Measurements from ENCODE around the gene NTNG1. TPM values are rescaled to one million over a fixed set of nuclear protein-coding genes. Genes with fewer than 3 reads are reported as not detected.

The NTNG1 gene
- total RNA-seq, 1 experiment from 2014 or later: 1.5 TPM

DNA sequence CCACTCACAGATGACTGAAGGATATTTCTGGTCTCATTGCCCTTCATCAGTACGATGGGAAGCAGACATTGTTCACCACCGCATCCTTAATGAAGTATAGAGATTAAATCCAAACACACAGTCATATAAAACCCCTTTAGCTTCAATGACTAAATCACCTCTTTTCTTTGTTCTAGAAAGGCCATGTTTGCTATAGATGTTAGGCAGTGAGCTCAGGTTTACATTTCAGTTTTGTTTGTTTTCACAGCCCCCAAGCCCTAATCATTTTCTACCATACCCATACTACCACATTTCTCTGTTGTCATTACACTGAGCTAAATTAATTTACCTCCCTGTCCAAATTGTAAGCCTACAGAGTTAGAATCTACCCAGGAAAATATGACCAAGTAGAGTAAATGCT lies 385.1 kb downstream of the NTNG1 start:
- TF ChIP-seq, protein P1, sequence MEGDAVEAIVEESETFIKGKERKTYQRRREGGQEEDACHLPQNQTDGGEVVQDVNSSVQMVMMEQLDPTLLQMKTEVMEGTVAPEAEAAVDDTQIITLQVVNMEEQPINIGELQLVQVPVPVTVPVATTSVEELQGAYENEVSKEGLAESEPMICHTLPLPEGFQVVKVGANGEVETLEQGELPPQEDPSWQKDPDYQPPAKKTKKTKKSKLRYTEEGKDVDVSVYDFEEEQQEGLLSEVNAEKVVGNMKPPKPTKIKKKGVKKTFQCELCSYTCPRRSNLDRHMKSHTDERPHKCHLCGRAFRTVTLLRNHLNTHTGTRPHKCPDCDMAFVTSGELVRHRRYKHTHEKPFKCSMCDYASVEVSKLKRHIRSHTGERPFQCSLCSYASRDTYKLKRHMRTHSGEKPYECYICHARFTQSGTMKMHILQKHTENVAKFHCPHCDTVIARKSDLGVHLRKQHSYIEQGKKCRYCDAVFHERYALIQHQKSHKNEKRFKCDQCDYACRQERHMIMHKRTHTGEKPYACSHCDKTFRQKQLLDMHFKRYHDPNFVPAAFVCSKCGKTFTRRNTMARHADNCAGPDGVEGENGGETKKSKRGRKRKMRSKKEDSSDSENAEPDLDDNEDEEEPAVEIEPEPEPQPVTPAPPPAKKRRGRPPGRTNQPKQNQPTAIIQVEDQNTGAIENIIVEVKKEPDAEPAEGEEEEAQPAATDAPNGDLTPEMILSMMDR (conservative IDR thresholded peaks at IDR 0.05): no peak
- no CpG with 5 or more reads among the region's 2 CpGs for WGBS (ENCODE audit: extremely low coverage, insufficient read length, low lambda C conversion rate)
- H3K18ac ChIP-seq (ENCODE audit: insufficient read length, low read depth, low read length): no peak overlapping the region
- H3T11ph ChIP-seq (ENCODE audit: low read length): no peak overlapping the region
- no peak overlapping the region; a peak in 1 of 7 replicates for H3K27ac Mint-ChIP-seq
- H3K27me3 ChIP-seq (ENCODE audit: insufficient read depth, low read length): no peaks in the 10 kb centered on the region
- peaks cover 38 to 46% of the 10 kb centered on the region in 2 experiments for H3K4me1 Mint-ChIP-seq
- no peak overlapping the region for H3K23ac ChIP-seq (ENCODE audit: insufficient read length, low read depth, low read length)
- no peak overlapping the region for H3K4ac ChIP-seq (ENCODE audit: low read depth, low read length)
- no peaks in the 10 kb centered on the region for H3K27me3 Mint-ChIP-seq (ENCODE audit: low read depth)
- H3K4me2 ChIP-seq (ENCODE audit: insufficient read depth, insufficient read length, low read length): no peak overlapping the region
- H4K8ac ChIP-seq (replicated peaks; ENCODE audit: insufficient read length, low read depth, low read length): no peak overlapping the region
- H3K14ac ChIP-seq (ENCODE audit: insufficient read depth, low read length): no peak overlapping the region
- DNase-seq: no peak
- H3K4me3 Mint-ChIP-seq: no peak overlapping the region
- no peak overlapping the region for H4K91ac ChIP-seq (ENCODE audit: insufficient read length, low read depth, low read length)
- no peak overlapping the region for H3K27ac ChIP-seq (ENCODE audit: insufficient read length, low read depth, low read length)
- H2BK15ac ChIP-seq (ENCODE audit: low read depth, low read length): no peak overlapping the region
- no peak overlapping the region for H2BK12ac ChIP-seq (ENCODE audit: insufficient read length, low read depth, low read length)
- no peaks in the 10 kb centered on the region for H3K79me2 ChIP-seq (ENCODE audit: insufficient read depth, low read length)
- no peaks in the 10 kb centered on the region for H3K23me2 ChIP-seq (ENCODE audit: insufficient read length, low read depth, low read length, poor library complexity, severe bottlenecking)
- H3K36me3 Mint-ChIP-seq (ENCODE audit: insufficient read depth in 1 of 3, low read depth in 3 of 3): no peaks in the 10 kb centered on the region
- H3K9me3 ChIP-seq (ENCODE audit: control insufficient read depth, low read depth, low read length): no peaks in the 10 kb centered on the region
- H4K20me1 ChIP-seq (ENCODE audit: control insufficient read depth, insufficient read depth, insufficient read length): no peaks in the 10 kb centered on the region
- H3K9ac ChIP-seq (ENCODE audit: extremely low read depth, insufficient read length, low read length): no peak overlapping the region
- H2AFZ ChIP-seq (ENCODE audit: low read length): no peak overlapping the region
- no peaks in the 10 kb centered on the region for H3K79me1 ChIP-seq (ENCODE audit: insufficient read depth, low read depth, low read length, poor library complexity, severe bottlenecking)
- H3K56ac ChIP-seq (ENCODE audit: insufficient read length, low read depth, low read length): no peak overlapping the region
- H2AK5ac ChIP-seq (ENCODE audit: insufficient read length, low read length): no peak overlapping the region
- no peak overlapping the region for H4K5ac ChIP-seq (ENCODE audit: insufficient read length, low read depth, low read length)
- no peak overlapping the region for H2BK120ac ChIP-seq (ENCODE audit: low read depth, low read length, poor library complexity, severe bottlenecking)
- H3K9me3 Mint-ChIP-seq: no peaks in the 10 kb centered on the region
- H2BK20ac ChIP-seq (ENCODE audit: low read depth, low read length, poor library complexity, severe bottlenecking): no peak overlapping the region
- no peak overlapping the region for H2BK5ac ChIP-seq (ENCODE audit: insufficient read length, low read length)
- H3K4me1 ChIP-seq (ENCODE audit: insufficient read depth, low read length): no peaks in the 10 kb centered on the region
